SU-DHL-6 (cell line): ENCODE measurements around the gene SCGN.

Source experiments
- CTCF ChIP-seq: fragments of 200-600 bp; sonication (generic); IDR thresholded peaks from one replicate; pipeline ENCODE4 v1.5.1; 2017; ENCODE audit warnings: antibody characterized with exemption, mild to moderate bottlenecking, low read length, moderate library complexity; ENCODE audit not compliant: insufficient read depth, poor library complexity, severe bottlenecking
- EZH2phosphoT487 ChIP-seq: fragments of 200-600 bp; sonication (generic), shearing (Covaris generic); conservative IDR thresholded peaks from 2 replicates; pipeline ENCODE4 v1.6.1; 2018; ENCODE audit warnings: mild to moderate bottlenecking, antibody characterized with exemption, low read length, moderate library complexity, mixed read lengths

- TF ChIP-seq CTCF = no peak
- no peak for TF ChIP-seq EZH2phosphoT487
Measured at GRCh38 chr6:25676775-25677174, 24.8 kb downstream of the SCGN start.
